ENCODE measurements around the gene FOXP4. TPM values are rescaled to one million over a fixed set of nuclear protein-coding genes. Genes with fewer than 3 reads are reported as not detected.

Gene FOXP4
- total and polyA plus RNA-seq, 2 of the 13 experiments (the other 11 are each of a cell fraction or from before 2014, with no cell fraction given): 11.0 to 12.4 TPM

DNA sequence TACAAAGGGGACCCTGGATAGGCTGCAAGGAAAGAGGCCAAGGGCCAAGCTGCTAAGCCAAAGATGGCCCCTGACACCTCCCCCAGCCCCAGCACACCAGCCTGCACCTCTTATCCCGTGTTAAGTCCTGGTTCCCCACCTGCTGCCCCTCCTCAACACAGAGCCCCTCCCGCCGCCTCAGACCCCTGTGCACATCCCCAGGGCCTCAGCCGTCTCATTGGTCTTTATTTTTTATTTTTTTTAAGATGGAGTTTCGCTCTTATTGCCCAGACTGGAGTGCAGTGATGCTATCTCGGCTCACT, 55.0 kb downstream of the FOXP4 start (continued):
- TF ChIP-seq, protein P1, sequence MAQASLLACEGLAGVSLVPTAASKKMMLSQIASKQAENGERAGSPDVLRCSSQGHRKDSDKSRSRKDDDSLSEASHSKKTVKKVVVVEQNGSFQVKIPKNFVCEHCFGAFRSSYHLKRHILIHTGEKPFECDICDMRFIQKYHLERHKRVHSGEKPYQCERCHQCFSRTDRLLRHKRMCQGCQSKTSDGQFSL (CRISPR knock-in tag; IDR thresholded peaks at IDR 0.05): no peak
- no peak for TF ChIP-seq ZNF446 (CRISPR knock-in tag; IDR thresholded peaks at IDR 0.05)
- 0 out of 2 replicates have a peak, but pooled peaks have one; percentile 19 for TF ChIP-seq CCDC6 (CRISPR knock-in tag; IDR thresholded peaks at IDR 0.05)

DNA sequence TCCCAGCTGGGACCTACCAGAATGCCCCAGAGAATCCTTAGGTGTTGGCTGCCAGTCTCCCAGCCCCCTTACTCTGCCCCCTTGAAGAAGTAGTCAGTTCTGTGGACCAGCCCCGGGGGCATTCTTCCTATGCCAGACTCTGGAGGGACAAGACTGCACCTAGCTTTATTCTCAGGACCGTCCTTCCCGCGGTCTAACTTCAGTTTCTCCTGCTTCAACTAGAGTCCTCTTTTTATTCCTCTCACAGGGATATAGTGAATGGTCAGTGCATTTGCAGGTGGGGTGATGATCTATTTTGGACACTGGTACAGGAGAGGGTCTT, 56.2 kb downstream of the FOXP4 start:
- no peak overlapping the region for H3K4me3 ChIP-seq (replicated peaks in 1 of 3; ENCODE audit: insufficient read depth in 1 of 3, low read depth in 2 of 3, low read length in 3 of 3)
- FAIRE-seq: no peak
- H4K20me1 ChIP-seq (ENCODE audit: insufficient read depth, low read length): peaks cover 3% of the 10 kb centered on the region; the same call in 1 of the 2 replicates
- peaks cover 3 to 6% of the 10 kb centered on the region in 2 experiments; a peak in 4 of 5 replicates for H3K27me3 ChIP-seq (ENCODE audit: control insufficient read depth in 1 of 2, insufficient read depth in 2 of 2, low read length in 2 of 2)
- no peak overlapping the region for H3K9ac ChIP-seq (ENCODE audit: insufficient read depth, low read depth, low read length)
- ChIA-PET CTCF (ENCODE audit: low intra/inter-chr PET ratio, low total read pairs) (interaction anchor here (1.9 to 6.3 kb wide), 4 partner anchors 80 to 233 kb away, joined by 6 to 113 read pairs (median 22); no protein-coding TSS in a partner anchor), POLR2A (interaction anchor here (1.4 to 1.6 kb wide), 3 partner anchors 80 to 174 kb away, joined by 3 read pairs; no protein-coding TSS in a partner anchor)
- intact Hi-C loops (cut with micrococcal nuclease; ENCODE audit: unreplicated experiment) (loop anchor here (5.0 kb wide), 1 partner anchor 175 kb away; the partner anchor contains the start of gene FRS3), in situ Hi-C loops (cut with HindIII; ENCODE audit: extremely low pct_ligation_motif_present, low pct_unique_long_range_greater_than_20kb) (loop anchor here (5.0 kb wide), 1 partner anchor 80 kb away; no protein-coding TSS in a partner anchor)
- 69% methylated on average over 4 of the region's 4 CpGs for WGBS (ENCODE audit: low lambda C conversion rate)
- no peaks in the 10 kb centered on the region for H3K79me2 ChIP-seq (ENCODE audit: insufficient read depth, low read length)
- no peak overlapping the region for H3K4me2 ChIP-seq (ENCODE audit: low read depth, low read length)
- ATAC-seq: no peak
- no peak for DNase-seq (ENCODE audit: low spot score)
- no peak overlapping the region for H3K27ac ChIP-seq (ENCODE audit: extremely low read length, insufficient read depth, low read length)
- H3K9me3 ChIP-seq (ENCODE audit: low read length): no peaks in the 10 kb centered on the region
- peaks cover 7% of the 10 kb centered on the region for H3K4me1 ChIP-seq (ENCODE audit: insufficient read depth, low read length)
- BruUV-seq (replicated peaks): no TSS peak
- no peak overlapping the region for H2AFZ ChIP-seq (ENCODE audit: low read length)
- H3K36me3 ChIP-seq (replicated peaks in 1 of 2; ENCODE audit: control insufficient read depth in 1 of 2, insufficient read depth in 2 of 2, low read length in 2 of 2): peaks cover 11 to 15% of the 10 kb centered on the region in 2 experiments; a peak in 4 of 5 replicates
- TF ChIP-seq REXO4 (CRISPR knock-in tag; IDR thresholded peaks at IDR 0.05; ENCODE audit: borderline replicate concordance): 0 out of 2 replicates have a peak, but pooled peaks have one; percentile 32
- TF ChIP-seq HMG20B (CRISPR knock-in tag; conservative IDR thresholded peaks at IDR 0.05): no peak
- TF ChIP-seq DNMT1 (CRISPR knock-in tag; IDR thresholded peaks at IDR 0.05): no peak
- TF ChIP-seq ZNF556 (CRISPR knock-in tag; IDR thresholded peaks at IDR 0.05; ENCODE audit: borderline replicate concordance): no peak
- TF ChIP-seq PHF21A (CRISPR knock-in tag; IDR thresholded peaks at IDR 0.05): no peak
- no peak for TF ChIP-seq ZNF563 (CRISPR knock-in tag; IDR thresholded peaks at IDR 0.05)
- no peak for TF ChIP-seq ZNF619 (CRISPR knock-in tag; IDR thresholded peaks at IDR 0.05)
- TF ChIP-seq, protein P2, sequence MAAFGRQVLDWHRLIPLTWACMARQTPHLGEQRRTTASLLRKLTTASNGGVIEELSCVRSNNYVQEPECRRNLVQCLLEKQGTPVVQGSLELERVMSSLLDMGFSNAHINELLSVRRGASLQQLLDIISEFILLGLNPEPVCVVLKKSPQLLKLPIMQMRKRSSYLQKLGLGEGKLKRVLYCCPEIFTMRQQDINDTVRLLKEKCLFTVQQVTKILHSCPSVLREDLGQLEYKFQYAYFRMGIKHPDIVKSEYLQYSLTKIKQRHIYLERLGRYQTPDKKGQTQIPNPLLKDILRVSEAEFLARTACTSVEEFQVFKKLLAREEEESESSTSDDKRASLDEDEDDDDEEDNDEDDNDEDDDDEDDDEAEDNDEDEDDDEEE (CRISPR knock-in tag; IDR thresholded peaks at IDR 0.05): no peak
- no peak for TF ChIP-seq RARG (CRISPR knock-in tag; IDR thresholded peaks at IDR 0.05; ENCODE audit: low read depth)
- no peak for TF ChIP-seq ZNF768 (CRISPR knock-in tag; IDR thresholded peaks at IDR 0.05)
- TF ChIP-seq, protein P3, sequence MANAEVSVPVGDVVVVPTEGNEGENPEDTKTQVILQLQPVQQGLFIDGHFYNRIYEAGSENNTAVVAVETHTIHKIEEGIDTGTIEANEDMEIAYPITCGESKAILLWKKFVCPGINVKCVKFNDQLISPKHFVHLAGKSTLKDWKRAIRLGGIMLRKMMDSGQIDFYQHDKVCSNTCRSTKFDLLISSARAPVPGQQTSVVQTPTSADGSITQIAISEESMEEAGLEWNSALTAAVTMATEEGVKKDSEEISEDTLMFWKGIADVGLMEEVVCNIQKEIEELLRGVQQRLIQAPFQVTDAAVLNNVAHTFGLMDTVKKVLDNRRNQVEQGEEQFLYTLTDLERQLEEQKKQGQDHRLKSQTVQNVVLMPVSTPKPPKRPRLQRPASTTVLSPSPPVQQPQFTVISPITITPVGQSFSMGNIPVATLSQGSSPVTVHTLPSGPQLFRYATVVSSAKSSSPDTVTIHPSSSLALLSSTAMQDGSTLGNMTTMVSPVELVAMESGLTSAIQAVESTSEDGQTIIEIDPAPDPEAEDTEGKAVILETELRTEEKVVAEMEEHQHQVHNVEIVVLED (CRISPR knock-in tag; IDR thresholded peaks at IDR 0.05; ENCODE audit: borderline replicate concordance): no peak
- TF ChIP-seq, protein P4, sequence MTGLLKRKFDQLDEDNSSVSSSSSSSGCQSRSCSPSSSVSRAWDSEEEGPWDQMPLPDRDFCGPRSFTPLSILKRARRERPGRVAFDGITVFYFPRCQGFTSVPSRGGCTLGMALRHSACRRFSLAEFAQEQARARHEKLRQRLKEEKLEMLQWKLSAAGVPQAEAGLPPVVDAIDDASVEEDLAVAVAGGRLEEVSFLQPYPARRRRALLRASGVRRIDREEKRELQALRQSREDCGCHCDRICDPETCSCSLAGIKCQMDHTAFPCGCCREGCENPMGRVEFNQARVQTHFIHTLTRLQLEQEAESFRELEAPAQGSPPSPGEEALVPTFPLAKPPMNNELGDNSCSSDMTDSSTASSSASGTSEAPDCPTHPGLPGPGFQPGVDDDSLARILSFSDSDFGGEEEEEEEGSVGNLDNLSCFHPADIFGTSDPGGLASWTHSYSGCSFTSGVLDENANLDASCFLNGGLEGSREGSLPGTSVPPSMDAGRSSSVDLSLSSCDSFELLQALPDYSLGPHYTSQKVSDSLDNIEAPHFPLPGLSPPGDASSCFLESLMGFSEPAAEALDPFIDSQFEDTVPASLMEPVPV (CRISPR knock-in tag; IDR thresholded peaks at IDR 0.05): no peak
- TF ChIP-seq TCF12 (IDR thresholded peaks at IDR 0.05): no peak
- 0 out of 2 replicates have a peak, but pooled peaks have one; percentile 36 for TF ChIP-seq TCF12 (CRISPR knock-in tag; IDR thresholded peaks at IDR 0.05)
- TF ChIP-seq, protein P5, sequence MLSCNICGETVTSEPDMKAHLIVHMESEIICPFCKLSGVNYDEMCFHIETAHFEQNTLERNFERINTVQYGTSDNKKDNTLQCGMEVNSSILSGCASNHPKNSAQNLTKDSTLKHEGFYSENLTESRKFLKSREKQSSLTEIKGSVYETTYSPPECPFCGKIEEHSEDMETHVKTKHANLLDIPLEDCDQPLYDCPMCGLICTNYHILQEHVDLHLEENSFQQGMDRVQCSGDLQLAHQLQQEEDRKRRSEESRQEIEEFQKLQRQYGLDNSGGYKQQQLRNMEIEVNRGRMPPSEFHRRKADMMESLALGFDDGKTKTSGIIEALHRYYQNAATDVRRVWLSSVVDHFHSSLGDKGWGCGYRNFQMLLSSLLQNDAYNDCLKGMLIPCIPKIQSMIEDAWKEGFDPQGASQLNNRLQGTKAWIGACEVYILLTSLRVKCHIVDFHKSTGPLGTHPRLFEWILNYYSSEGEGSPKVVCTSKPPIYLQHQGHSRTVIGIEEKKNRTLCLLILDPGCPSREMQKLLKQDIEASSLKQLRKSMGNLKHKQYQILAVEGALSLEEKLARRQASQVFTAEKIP (CRISPR knock-in tag; IDR thresholded peaks at IDR 0.05; ENCODE audit: borderline replicate concordance): no peak

Measured in HepG2 (cell line).